ENCODE results near the gene ASCC2. TPM values are rescaled to one million over a fixed set of nuclear protein-coding genes. Genes with fewer than 3 reads are reported as not detected.
A peak's percentile ranks its signal among the peaks of the same experiment; 100 is the strongest.

Gene ASCC2
- total and polyA plus RNA-seq, 10 donors: 34.1 to 89.0 (median 62.9) TPM

DNA sequence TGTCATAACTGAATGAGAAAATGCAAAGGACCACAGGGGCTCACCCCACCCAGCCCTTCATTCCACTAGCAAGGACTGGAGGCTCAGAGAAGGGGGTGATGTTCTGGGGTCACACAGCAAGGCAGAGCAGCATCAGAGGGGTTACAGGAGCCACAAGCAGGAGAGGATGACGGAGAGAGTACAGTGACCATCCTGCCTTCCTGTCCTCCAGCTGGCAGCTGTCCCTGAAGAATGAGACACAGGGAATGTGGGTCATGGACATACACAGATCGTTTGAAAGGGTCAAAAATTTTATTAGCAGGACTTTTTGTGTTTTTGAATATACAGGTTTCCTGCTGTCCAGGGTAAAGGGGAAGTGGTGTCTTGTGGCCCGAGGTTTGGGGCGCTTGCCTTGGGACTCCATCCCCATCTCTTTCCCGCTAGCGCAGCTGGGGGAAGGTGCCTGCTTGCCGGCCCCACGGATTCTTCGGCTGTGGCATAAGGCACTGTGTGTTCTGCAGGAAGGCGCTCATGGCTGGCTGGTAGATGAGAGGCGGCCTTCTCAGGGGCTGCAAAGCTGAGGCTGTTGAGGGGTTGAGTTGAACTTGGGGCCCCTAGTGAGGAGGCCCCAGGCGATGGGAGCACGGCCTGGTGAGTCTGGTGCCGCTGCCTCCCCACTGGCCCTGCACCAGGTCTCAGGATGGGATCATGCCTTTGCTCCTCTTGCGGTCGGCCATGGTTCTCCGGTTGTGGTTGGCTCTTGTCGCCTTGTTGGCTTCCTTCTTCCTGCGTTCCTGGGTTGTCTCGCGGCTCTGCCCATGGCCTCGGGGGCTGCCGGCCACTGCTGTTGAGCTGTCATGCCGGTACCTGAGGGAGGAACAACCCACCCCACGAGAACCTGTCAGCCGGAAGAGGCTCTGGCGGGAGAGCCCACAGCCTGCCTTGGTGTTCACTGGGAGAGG, 49.5 kb downstream of the ASCC2 start:
- Histone ChIP-seq H3K36me3 (peaks cover 8 to 73% (median 61%) of the 10 kb centered on the region in 6 donors), H3K27me3 (replicated peaks in 1 of 7) (no peaks in the 10 kb centered on the region), H3K9me3 (no peaks in the 10 kb centered on the region), H3K27ac (peak overlapping the region in 5 of 8 donors; percentile 15 to 55 (median 32)), H3K4me3 (no peak overlapping the region), H3K4me1 (peaks cover 6 to 58% (median 34%) of the 10 kb centered on the region in 6 donors)
- WGBS, 5 donors: 73 to 84% (median 78%) methylated on average over 21 to 27 of the region's 27 CpGs
- intact Hi-C loops (cut with DNase I; ENCODE audit: low total_unique reads): no loop called here
- TF ChIP-seq POLR2A (IDR thresholded peaks at IDR 0.05) (no peak), POLR2AphosphoS5 (IDR thresholded peaks at IDR 0.05) (peak in 1 of 3 donors; percentile 41)
- no peak for DNase-seq

DNA sequence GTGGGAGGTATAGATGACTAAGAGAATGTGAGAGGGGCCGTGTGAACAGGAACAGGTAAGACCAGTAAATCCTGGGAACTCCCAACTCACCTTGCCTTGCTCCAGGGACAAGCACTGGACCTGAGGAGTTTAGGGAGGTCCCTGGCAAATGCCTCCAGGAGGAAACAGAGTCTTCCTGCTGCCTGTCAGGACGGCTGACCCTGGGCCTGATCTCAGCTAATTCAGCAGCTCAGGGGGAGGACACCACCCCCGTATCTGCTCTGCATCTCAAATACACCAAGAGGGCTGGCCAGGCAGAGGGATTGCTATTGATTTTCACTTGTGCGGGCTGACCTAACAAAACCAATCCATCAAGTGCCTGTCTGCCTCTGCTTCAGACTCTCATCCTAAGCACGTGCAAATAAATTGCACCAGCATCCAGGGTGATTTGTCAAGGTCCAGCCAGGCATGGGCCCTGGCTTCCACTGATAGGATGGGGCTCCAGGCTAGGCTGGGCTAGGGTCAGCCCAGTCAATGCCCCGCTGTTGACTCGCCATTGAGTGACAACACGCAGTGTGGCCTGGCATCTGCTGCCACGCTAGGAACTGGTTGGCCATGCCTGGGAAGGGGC, 50.6 kb downstream of the ASCC2 start:
- 71 to 83% (median 75%) methylated on average over 7 to 9 of the region's 9 CpGs for WGBS, 5 donors
- TF ChIP-seq POLR2A (IDR thresholded peaks at IDR 0.05) (no peak), POLR2AphosphoS5 (IDR thresholded peaks at IDR 0.05) (peak in 2 of 3 donors; percentile 38 to 40)
- TF ChIP-seq, protein P1, sequence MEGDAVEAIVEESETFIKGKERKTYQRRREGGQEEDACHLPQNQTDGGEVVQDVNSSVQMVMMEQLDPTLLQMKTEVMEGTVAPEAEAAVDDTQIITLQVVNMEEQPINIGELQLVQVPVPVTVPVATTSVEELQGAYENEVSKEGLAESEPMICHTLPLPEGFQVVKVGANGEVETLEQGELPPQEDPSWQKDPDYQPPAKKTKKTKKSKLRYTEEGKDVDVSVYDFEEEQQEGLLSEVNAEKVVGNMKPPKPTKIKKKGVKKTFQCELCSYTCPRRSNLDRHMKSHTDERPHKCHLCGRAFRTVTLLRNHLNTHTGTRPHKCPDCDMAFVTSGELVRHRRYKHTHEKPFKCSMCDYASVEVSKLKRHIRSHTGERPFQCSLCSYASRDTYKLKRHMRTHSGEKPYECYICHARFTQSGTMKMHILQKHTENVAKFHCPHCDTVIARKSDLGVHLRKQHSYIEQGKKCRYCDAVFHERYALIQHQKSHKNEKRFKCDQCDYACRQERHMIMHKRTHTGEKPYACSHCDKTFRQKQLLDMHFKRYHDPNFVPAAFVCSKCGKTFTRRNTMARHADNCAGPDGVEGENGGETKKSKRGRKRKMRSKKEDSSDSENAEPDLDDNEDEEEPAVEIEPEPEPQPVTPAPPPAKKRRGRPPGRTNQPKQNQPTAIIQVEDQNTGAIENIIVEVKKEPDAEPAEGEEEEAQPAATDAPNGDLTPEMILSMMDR (IDR thresholded peaks at IDR 0.05 in 8 of 11, conservative IDR thresholded peaks at IDR 0.05 in 3 of 11): no peak
- Histone ChIP-seq H3K36me3 (peaks cover 3 to 62% (median 49%) of the 10 kb centered on the region in 6 donors), H3K4me3 (no peak overlapping the region), H3K9me3 (no peaks in the 10 kb centered on the region), H3K27me3 (replicated peaks in 1 of 7) (no peaks in the 10 kb centered on the region), H3K4me1 (peaks cover 6 to 65% (median 36%) of the 10 kb centered on the region in 6 donors), H3K27ac (peak overlapping the region in 5 of 8 donors; percentile 12 to 55 (median 32))
- intact Hi-C loops (cut with DNase I; ENCODE audit: low total_unique reads): no loop called here
- no peak for DNase-seq

DNA sequence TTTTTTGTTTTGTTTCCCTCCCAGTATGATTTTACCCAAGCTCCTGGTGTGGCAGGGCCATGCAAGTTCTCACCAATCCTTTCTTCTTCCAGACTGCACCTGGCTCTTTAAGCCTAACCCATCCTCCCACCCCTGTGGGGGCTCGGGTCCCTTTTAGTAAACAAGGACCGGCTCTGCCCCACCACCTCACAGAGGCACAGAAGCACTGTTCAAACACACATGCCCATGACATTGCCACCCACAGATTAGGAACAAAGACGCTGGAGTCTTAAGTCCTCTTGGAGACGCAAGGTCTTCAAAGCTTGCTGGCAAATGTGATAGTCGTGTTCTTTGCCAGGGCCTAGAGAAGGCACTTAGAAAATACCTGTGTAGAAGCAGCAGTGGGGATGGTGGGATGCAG, 52.0 kb downstream of the ASCC2 start:
- no peaks in the 10 kb centered on the region for H3K27me3 ChIP-seq (replicated peaks in 1 of 7)
- intact Hi-C loops (cut with DNase I; ENCODE audit: low total_unique reads): no loop called here
- H3K27ac ChIP-seq: peak overlapping the region in 3 of 8 donors; percentile 11 to 37 (median 30)
- TF ChIP-seq, protein P1 (IDR thresholded peaks at IDR 0.05 in 8 of 11, conservative IDR thresholded peaks at IDR 0.05 in 3 of 11): no peak
- TF ChIP-seq POLR2AphosphoS5 (IDR thresholded peaks at IDR 0.05): no peak
- no peak for TF ChIP-seq POLR2A (IDR thresholded peaks at IDR 0.05)
- DNase-seq: no peak
- peaks cover 3 to 48% (median 35%) of the 10 kb centered on the region in 6 donors for H3K36me3 ChIP-seq
- WGBS, 5 donors: 74 to 82% (median 76%) methylated on average over 5 of the region's 5 CpGs
- H3K4me3 ChIP-seq: no peak overlapping the region
- peaks cover 6 to 80% (median 42%) of the 10 kb centered on the region in 6 donors for H3K4me1 ChIP-seq
- H3K9me3 ChIP-seq: no peaks in the 10 kb centered on the region

DNA sequence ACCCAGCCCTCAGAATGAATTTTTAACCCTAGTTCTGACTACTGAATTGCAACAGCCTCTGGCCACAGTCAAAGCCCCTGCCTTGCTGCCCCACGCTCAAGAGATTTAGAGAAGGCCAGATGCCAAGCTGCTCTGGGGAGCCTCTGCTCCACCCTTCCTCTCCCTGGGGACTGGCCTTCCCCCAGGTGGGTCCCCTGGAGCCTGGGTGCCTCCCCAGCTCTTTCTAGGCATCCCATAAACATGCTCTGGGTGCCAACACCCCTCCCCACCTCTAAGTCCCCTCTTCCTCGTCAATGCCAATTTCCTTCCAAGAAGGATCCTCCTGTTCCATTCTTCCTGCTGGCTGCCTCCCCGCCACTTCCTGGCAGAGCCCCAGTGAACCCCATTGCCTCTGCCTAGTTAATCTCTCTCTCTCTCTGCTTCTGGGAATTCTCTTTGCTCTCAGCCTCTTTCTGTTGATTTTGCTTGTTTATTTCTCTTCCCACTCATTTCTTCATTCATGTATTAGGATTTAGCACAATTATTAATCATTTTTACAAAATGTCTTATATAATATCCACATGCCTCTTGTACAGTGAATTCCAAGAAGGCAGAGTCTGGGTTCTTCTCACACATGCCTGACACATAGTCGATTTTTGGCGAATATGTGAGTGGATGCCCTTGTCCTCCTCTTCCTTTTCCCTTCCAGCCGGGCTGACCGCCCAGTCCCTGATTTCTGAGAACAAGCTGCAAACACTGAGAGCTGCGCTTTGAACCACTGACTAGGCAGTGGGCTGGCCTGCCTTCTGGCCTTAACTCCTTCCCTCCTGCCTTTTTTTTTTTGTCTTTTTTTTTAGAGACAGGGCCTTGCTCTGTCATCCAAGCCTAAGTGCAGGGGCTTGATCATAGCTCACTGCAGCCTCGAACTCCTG, 53.4 kb downstream of the ASCC2 start:
- intact Hi-C loops (cut with DNase I; ENCODE audit: low total_unique reads): no loop called here
- no peaks in the 10 kb centered on the region for H3K27me3 ChIP-seq (replicated peaks in 1 of 7)
- peak overlapping the region; percentile 36 to 87 (median 79) for H3K27ac ChIP-seq
- H3K4me1 ChIP-seq: peaks cover 6 to 91% (median 51%) of the 10 kb centered on the region in 6 donors
- TF ChIP-seq, protein P1 (IDR thresholded peaks at IDR 0.05 in 8 of 11, conservative IDR thresholded peaks at IDR 0.05 in 3 of 11): no peak
- no peak for TF ChIP-seq POLR2A (IDR thresholded peaks at IDR 0.05)
- TF ChIP-seq POLR2AphosphoS5 (IDR thresholded peaks at IDR 0.05): peak in 2 of 3 donors; percentile 45 to 49
- WGBS, 5 donors: 46 to 62% (median 62%) methylated on average over 9 of the region's 9 CpGs
- no peak for DNase-seq
- no peaks in the 10 kb centered on the region for H3K9me3 ChIP-seq
- peaks cover 0 to 34% (median 22%) of the 10 kb centered on the region in 6 donors for H3K36me3 ChIP-seq
- H3K4me3 ChIP-seq: no peak overlapping the region

Data from spleen (tissue), 11 donors.